Measurements from ENCODE around the gene CPT1B.

DNA sequence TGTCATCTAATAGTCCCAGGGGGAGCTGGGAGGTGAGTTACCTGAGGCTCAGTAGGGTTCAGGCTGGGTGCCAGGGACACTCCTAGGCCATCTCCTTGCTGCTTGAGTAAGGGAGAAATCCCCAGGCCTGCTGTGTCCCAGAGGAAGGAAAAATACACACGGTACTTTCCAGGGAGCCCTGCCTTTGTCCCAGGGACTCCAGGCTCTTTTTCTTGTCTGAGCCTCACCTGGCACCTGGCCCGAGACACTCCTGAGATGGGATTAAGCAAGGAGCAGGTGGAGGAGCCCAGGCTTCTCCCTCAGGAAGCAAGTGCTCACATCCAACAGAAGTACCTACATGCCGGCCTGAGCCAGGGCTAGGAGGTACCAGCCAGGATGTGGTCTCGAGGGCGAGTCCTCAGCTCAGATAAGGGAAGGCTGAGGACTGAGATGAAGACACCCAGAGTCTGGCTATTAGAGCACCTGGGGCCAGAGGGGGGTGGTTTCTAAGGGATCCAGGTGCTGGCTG is 33.4 kb downstream of the CPT1B start:
- TF ChIP-seq POLR2A (IDR thresholded peaks at IDR 0.05; ENCODE audit: low read length) (no peak), GATA1 (IDR thresholded peaks at IDR 0.05; ENCODE audit: low read depth, low read length) (no peak)
